ENCODE measurements around the gene ADGRA1.
"Not testable (repeated sequence)": the region's sequence is repeated elsewhere in the genome, so short reads cannot be mapped to it uniquely, and the experiment has no call there.

ADGRA1 gene

GRCh38 chr10:133168617-133169031 lies 80.9 kb downstream of the ADGRA1 start:
- Histone ChIP-seq H3K4me3 (no peak overlapping the region), H3K27ac (no peak overlapping the region)

- Histone ChIP-seq H3K4me3 (no peak overlapping the region), H3K27ac (no peak overlapping the region)
Measured at GRCh38 chr10:133169173-133169947, 81.6 kb downstream of the ADGRA1 start.

GRCh38 chr10:133170092-133170491 lies 82.4 kb downstream of the ADGRA1 start:
- no peak overlapping the region for H3K27ac ChIP-seq

GRCh38 chr10:133173860-133174640 lies 86.3 kb downstream of the ADGRA1 start:
- Histone ChIP-seq H3K27ac (no peak overlapping the region), H3K4me3 (no peak overlapping the region)

More at GRCh38 chr10:133170092-133170491, 82.4 kb downstream of the ADGRA1 start:
- H3K4me3 ChIP-seq: no peak overlapping the region

GRCh38 chr10:133174689-133175263 lies 87.1 kb downstream of the ADGRA1 start:
- H3K4me3 ChIP-seq: no peak overlapping the region
- H3K27ac ChIP-seq: no peak overlapping the region

GRCh38 chr10:133175624-133176023 lies 87.9 kb downstream of the ADGRA1 start:
- not testable (repeated sequence) for H3K27ac ChIP-seq, H3K4me3 ChIP-seq

GRCh38 chr10:133176546-133176945 lies 88.8 kb downstream of the ADGRA1 start:
- Histone ChIP-seq H3K27ac (no peak overlapping the region), H3K4me3 (no peak overlapping the region)

- Histone ChIP-seq H3K27ac (no peak overlapping the region), H3K4me3 (no peak overlapping the region)
Measured at GRCh38 chr10:133177380-133178157, 89.8 kb downstream of the ADGRA1 start.

GRCh38 chr10:133178357-133179127 lies 90.8 kb downstream of the ADGRA1 start:
- Histone ChIP-seq H3K4me3 (no peak overlapping the region), H3K27ac (no peak overlapping the region)

- Histone ChIP-seq H3K27ac (no peak overlapping the region), H3K4me3 (no peak overlapping the region)
Measured at GRCh38 chr10:133179128-133179520, 91.4 kb downstream of the ADGRA1 start.

GRCh38 chr10:133179651-133180050 lies 91.9 kb downstream of the ADGRA1 start:
- Histone ChIP-seq H3K27ac (no peak overlapping the region), H3K4me3 (no peak overlapping the region)

- no peak overlapping the region for H3K4me3 ChIP-seq
Measured at GRCh38 chr10:133180192-133180964, 92.7 kb downstream of the ADGRA1 start.

GRCh38 chr10:133180965-133181639 lies 93.4 kb downstream of the ADGRA1 start:
- Histone ChIP-seq H3K4me3 (no peak overlapping the region), H3K27ac (no peak overlapping the region)

More at GRCh38 chr10:133180192-133180964, 92.7 kb downstream of the ADGRA1 start:
- no peak overlapping the region for H3K27ac ChIP-seq

Data from skin epidermis (tissue), 12 donors.